ENCODE data around the gene DNAAF9.
A peak's percentile ranks its signal among the peaks of the same experiment; 100 is the strongest.
"Not testable (repeated sequence)": the region's sequence is repeated elsewhere in the genome, so short reads cannot be mapped to it uniquely, and the experiment has no call there.

The DNAAF9 gene

DNA sequence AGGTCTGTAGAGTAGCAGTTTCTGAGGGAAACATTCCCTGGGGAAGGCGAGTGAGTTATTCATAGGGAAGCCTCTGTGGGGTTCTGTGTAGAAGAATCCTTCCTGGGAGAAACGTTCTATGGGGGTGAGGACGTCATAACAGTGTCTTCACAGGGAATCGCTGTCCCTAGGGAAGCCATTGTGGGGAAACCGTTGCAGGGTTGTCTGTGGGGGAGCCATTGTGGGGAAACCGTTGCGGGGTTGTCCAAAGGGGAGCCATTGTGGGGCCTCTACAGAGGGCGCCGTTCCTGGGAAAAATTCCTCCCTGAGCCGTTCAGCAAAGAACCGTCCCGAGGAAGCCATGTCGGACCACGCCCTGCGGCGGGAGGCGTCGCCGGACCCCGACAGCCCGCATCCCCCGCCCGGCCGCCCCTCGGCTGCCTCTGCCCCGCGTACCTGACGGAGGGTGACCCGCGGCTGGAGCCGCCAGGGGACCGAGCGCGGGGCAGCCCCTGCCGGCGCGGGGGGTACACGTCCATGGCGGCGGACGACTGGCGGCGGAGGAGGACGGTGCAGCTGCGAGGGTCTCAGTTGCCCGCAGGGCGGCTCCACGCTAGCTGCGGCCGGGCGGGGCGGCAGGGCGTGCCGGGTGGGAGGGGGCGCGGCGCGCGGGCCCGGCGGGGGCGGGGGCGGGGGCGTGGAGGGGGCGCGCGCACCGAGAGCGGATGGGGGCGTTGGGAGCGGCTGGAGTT lies at the start of gene DNAAF9:
Gene DNAAF9 (minus strand): TSS at position 630 of the 731 bp plus-strand sequence. CDS start 112 bp downstream, at position 518.
- peak; percentile 35 for DNase-seq

DNA sequence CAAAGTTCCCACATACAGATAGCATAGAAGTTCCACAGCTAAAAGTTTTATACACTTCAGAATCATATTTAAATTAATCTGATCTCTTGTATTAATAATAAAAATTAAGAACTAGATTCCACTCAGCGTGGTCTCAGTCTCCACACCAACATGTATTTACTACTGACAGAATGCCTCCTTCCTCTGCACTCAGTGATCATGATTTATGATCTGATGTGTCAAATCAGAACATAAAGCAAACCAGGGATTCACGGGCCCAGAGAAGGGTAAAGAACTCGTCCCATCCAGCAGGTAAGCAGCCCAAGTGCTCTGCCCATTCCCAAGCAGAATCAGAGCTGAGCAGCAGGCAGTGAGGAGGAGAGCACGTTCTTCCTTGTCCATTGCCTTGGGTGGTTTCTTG lies 49.2 kb upstream of the DNAAF9 start:
- DNase-seq, result no peak

DNA sequence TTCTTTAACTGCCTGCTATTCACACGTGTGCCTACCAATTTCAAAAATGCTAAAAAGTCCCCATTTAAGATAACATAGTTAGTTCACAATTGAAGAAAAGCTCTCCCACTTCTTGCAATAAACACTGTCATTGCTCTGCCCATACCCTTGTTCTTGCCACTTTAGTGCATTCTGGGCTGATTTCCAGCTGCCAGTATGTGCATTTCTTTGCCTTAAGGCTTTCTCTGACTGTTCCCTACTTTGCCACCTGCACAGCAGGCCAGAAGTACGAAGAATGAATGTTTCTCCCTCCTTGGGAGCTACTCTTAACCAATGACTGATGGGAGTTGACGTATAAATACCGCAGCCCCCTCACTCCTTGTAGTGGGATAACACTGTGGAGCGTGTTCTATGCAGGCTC lies 47.4 kb upstream of the DNAAF9 start:
- DNase-seq, result no peak

DNA sequence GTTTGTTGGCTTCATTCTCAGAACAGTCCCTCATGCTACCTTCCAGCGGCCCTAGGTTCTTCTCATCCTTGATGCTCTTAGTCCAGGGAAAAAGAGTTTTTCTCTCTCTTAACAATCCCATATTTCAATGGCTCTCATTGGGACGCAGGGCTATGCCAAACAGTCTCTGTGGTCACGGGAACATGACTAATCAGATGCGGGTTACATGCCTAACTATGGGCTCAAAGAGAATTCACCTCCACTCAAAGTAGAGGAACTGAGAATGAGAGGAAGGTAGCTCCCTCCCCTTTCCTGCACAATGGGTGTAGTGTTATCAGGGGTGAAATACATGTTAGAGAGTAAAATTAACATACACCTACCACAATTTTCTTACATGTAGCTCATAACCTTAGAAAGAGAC lies 45.2 kb upstream of the DNAAF9 start:
- DNase-seq, result no peak

DNA sequence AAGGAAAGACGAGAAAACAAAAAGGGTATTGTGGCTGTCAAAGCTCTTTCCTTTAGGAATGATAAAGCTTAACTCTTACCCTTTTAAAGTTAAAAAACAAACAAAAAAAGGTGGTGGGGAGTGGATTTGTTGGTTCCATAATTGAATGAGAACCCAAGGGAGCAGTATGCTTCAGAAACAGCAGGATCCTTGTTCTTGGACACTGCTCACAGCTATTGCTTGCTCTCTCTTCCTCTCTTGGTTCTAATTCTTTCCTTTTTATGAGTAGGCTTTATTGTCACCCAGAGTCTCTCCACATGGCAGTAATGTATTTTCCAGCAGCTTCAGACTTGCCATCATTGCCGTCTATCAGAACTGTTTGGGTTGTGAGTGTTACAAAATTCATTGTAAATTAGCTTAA lies 44.7 kb upstream of the DNAAF9 start:
- DNase-seq, result no peak

DNA sequence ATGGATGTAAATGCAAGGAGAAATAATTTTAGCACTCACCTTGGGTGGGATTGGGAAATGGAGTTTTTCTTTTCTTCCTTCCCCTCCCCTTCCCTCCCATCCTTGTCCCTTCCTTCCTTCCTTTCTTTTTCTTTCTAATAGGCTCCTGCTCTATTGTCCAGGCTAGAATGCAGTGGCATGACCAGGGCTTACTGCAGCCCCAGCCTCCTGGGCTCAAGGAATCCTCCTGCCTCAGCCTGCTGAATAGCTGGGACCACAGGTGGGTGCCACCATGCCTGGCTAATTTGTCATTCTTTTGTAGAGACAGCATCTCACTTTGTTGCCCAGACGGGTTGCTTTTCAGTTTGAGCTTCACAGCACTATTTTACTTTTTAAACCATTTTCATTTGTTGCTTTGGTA lies 41.9 kb upstream of the DNAAF9 start:
- DNase-seq, result no peak

DNA sequence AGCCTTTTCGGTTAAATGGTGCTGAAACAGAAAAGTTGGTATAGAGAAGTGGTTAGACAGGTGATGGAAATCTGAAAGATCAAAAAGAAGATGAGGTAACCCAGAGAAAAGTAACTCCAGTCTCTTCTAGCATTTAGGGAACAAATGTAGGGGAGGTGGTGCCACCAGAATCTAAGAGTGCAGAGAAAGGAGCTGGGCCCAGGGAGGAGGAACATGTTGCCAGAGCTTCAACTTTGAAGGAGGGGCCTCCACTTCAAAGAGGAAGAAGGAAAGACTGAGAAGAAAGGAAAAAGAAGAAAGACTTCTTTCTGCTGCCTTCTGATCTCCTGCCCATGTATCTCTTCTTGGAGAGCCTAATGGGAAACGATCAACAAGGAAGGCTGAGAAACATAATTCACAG lies 39.9 kb upstream of the DNAAF9 start:
- no peak for DNase-seq

DNA sequence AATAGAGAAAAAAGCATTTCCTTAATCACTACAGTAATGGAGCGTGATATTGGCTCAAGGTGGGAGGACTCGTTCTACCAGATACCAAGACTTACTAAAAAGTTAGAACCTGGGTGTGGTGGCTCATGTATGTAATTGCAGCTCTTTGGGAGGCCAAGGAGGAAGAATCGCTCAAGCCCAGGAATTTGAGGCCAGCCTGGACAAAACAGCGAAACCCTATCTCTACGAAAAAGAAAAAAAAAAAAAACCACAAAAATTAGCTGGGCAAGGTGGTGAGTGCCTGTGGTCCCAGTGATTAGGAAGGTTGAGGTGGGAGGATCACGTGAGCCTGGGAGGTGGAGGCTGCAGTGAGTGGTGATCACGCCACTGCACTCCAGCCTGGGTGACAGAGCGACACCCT lies 39.3 kb upstream of the DNAAF9 start:
- no peak for DNase-seq

DNA sequence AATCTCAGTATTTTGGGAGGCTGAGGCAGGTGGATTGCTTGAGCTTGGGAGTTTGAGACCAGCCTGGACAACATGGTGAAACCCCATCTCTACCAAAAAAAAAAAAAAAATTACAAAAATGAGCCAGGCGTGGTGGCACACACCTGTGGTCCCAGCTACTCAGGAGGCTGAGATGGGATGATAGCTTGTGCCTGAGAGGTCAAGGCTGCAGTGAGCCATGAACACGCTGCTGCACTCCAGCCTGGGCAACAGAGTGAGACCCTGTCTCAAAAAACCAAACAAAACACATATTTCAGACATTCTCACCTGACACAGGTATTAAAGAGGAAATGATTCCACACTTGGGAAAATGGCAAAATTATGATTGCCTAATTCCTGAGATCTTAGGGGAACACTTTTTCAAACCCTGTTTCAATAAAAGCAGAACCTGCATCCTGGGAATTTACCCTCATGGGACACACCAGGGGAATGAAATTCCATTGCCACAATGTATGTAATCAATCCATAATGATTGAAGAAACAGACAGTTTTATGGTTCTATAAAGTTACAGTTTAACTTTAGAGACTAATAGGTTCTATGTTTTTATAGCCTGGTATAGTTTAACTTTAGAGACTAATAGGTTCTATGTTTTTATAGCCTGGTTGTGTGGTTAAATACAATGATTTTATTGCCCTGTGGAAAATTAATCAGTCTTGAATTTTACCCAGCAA lies 29.6 kb upstream of the DNAAF9 start:
- DNase-seq, result no peak

DNA sequence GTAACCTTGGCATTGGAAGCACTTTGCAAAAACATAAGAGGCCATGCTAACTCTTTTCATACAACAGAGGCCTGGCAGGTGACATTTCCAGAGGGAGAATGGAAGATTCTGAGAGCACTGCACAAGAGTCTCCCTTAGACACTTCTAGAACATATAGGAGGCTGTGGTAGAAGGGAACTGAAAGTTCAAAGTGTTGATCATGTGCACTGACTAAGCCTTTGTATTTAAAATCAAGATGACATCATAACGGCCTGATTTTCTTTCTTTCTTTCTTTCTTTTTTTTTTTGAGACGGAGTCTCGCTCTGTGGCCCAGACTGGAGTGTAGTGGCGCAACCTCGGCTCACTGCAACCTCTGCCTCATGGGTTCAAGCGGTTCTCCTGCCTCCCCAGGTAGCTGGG lies 26.8 kb upstream of the DNAAF9 start:
- no peak for DNase-seq

DNA sequence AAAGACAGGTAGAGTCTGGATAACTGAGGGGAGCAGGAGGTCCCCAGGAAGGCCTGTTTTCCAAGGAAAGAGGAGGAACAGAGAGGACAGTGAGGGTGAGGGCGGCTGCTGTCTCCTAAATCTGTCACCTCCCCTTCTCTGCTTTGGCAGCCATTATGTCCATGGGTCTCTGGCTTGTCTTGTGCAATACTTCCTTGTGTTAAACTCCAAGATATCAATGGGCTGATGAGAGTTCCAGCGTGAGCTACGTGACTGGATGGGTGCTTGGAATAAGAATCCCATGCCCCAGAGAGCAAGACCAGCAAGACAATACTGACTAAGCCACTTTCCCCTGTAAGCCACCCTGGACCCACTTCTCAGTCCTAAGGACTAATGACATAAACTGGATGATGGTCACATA lies 26.3 kb upstream of the DNAAF9 start:
- DNase-seq, result no peak

DNA sequence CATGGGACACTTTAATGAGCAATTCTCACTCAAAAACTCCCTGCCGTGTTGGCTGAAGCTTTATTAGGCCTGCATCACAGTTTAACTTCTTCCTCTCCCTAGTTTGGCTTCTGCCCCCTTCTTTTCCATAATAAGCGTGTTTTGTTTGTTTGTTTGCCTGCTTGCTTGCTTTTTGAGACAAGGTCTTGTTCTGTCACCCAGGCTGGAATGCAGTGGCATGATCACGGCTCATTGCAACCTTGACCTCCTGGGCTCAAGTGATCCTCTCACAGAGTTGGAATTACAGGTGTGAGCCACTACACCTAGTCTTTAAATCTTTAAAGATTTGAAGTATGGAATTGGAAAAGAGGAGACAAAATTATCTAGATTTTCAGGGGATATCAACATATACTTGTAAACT lies 25.4 kb upstream of the DNAAF9 start:
- no peak for DNase-seq

DNA sequence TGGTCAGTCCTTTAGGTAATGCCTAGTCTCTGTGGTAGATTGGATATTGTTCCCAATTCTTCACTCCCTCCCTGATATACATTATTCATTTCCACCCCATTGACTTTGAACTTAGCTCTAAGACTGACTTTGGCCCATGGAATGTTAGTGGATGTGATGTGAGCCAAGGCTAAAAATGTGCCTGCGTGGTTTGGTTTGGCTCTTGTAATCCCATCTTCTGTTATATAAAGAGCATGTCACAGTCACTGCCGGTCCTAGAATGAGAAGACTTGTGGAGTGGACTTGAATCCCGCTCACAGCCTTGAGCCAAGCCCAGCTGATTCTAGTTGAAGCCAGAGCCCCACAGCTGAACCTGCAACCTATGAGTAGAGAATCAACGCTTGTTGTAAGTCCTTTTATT lies 23.6 kb upstream of the DNAAF9 start:
- no peak for DNase-seq

DNA sequence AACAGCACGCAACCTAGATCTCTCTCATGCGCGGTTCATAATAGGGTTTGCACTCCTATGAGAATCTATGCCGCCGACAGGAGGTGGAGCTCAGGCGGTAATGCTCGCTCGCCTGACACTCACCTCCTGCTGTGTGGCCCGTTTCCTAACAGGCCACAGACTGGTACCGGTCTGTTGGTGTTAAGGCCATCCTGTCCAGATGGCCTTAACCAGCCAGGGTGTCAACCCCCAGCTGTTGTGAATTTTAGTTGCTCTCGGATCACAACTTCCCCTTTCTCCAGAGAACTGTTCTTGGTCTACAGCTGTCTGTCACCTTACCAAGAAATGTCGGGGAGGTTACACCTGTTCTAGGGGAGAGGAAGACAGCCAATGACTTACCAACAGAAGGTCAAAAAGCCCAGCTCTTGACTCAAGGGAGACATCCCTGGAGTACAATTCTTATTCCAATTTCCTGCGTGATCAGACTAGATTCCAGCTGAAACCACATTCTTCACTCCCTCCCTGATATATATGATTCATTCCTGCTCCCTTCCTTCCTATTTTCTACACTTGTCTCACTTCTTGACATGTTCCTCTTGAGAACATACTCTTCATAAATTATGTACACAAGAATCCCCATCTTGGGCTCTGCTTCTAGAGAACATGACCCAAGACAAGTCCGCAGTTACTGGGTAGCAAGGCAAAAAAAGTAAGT lies 23.1 kb upstream of the DNAAF9 start:
- no peak for DNase-seq

DNA sequence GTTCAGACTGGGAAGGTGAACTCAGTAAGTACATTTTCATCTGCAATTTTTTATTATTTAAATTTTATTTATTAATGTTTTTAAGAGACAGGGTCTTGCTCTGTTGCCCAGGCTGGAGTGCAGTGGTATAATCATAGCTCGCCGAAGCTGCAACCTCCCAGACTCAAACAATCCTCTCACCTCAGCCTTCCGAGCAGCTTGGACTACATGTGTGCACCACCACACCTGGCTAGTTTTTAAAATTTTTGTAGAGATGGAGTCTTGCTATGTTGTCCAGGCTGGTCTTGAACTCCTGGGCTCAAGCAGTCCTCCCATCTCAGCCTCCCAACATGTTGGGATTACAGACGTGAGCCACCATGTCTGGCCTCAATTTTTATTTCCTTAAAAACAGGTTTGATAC lies 19.3 kb upstream of the DNAAF9 start:
- DNase-seq, result not testable (repeated sequence)

DNA sequence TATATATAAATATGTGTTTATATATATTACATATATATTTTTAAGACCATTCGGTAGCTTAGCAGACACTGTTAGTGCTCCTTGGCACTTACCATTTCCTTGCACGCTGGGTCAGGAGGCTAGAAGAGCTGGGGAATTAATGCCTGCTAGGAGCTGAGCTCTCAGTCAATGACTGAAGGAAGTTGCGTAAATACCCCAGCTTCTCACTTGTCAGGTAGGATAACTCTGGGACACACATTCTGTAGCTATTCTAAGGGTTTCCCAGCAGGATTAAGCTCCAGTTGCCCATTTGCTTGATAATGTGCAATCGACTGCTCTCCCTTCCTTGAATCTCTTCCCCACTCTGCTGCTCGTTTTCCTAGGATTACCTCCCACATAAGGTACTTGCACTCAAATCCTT lies 15.7 kb upstream of the DNAAF9 start:
- DNase-seq, result no peak

DNA sequence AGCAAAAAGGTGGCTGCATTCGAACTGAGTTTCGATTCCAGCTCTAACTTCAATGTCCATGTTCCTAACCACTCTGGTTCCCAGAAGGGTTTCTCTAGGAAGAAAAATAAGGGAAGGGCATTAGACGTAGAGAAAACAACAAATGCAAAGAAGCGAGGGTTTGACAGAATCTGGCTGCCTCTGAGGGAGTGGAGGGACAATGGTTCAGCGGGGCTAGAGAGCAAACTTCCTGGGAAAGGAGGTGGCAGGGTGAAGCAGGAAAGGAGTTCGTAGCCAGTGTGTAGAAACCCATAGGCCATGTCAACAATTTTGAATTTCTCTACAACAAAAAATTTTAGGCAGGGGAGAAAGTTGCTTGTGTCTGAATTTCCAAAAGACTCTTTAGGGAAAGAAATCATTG lies 14.5 kb upstream of the DNAAF9 start:
- no peak for DNase-seq

DNA sequence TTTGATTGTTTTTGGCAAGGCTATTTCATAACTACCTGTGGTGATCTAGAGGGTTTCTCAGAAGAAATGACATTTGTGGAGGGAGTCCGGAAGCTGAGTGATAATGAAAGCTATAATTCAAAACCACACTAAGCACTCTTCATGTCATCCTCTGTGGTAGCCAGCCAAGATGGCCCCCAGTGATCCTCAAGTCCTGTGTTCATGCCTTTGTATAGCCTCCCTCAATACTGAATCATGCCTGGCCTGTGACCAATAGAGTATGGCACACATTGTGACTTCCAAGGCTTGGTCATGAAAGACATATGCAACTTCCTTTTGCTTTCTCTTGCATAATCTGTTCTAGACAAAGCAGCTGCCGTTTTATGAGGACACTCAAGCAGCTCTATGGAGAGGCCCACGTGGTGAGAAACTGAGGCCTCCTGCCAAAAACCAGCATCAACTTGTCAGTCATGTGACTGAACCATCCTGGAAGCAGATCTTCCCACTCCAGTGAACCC lies 12.8 kb upstream of the DNAAF9 start:
- DNase-seq, result peak; percentile 55

DNA sequence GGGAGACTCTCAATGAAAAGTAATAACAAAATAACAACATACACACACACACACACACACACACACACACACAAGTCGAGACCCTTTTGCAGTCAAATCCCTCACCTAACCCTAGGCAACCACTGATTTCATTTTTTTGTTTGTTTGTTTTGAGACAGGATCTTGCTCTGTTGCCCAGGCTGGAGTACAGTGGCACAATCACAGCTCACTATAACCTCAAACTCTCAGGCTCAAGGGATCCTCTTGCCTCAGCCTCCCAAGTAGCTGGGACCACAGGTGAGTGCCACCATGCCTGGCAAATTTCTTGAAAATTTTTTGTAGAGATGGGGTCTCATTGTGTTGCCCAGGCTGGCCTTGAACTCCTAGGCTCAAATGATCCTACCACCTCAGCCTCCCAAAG lies 10.7 kb upstream of the DNAAF9 start:
- DNase-seq, result not testable (repeated sequence)

DNA sequence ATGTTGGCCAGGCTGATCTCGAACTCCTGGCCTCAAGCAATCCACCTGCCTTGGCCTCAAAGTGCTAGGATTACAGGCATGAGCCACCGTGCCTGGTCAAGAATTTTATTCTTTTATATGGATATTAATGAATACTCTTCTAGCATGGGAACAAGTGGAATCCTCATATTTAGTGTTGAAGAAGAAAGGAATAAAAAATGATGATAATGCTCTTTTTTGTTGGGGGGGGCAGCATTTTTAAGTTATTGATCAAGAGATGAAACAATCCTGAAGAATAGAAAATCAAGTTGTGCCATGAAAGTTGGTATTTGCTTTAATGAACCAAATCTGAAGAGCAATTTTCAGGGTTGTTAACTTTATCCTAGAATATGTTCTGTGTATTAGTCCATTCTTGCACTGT lies 6.7 kb upstream of the DNAAF9 start:
- DNase-seq, result no peak

DNA sequence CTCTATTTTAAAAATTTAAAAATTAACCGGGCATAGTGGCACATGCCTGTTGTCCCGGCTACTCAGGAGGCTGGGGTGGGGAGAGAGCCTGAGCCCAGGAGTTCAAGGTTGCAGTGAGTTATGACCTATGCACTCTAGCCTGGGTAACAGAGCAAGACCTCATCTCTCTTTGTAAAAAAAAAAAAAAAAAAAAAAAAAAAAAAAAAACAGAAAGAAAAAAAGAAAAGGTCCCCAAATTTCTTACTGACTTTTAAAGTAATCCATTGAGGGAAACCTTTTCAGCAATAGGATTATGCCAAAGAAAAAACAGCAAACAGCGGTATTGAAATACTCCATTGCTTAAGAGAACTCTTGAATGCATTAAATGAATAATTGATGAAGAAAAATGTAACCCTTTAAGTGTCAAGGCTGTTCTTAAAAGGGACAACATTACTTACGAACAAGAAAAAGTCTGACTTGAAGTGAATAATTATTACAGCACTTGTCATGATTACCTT lies 6.0 kb upstream of the DNAAF9 start:
- no peak for DNase-seq

DNA sequence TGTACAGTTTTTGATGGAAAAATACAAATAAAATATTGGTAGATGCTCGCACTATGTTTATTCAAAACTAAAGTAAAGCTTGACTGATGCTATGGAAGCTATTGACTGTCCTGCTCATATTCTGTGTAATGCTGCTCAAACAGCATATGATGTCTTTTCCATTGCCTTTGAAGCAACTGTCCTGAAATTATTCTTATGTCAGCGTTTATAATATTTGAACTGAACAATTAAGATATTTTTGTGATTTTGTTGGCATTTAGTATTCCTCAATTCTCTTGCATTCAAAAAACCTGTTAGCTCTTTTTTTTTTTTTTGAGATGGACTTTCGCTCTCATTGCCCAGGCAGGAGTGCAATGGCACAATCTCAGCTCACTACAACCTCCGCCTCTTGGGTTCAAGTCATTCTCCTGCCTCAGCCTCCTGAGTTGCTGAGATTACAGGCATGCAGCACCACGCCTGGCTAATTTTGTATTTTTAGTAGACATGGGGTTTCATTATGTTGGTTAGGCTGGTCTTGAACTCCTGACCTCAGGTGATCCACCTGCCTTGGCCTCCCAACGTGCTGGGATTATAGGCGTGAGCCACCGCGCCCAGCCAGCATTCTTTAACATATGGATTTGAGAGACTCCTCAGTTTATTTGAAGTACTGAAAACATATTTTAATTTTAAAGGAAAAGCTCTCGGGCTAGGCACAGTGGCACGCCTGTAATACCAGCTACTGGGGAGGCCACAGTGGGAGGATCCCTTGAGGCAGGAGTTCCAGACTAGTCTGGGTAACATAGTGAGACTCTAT lies 5.3 kb upstream of the DNAAF9 start:
- no peak for DNase-seq

DNA sequence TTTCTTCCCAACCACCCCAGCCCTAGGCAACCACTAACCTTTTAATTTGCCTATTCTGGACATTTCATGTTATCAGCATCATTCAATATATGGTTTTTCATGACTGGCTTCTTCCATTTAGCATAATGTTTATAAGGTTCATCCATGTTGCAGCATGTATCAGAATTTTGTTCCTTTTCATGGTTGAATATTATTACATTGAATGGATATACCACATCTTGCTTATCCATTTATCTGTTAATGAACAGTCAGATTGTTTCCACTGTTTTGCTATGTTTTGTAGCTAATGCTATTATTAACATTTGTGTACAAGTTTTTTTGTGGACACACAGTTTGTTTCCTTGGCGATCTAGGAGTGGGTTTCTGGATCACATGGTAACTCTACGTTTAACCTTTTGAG lies 3.0 kb upstream of the DNAAF9 start:
- DNase-seq, result no peak
